ENCODE results near the gene ERMARD.

The ERMARD gene

DNA sequence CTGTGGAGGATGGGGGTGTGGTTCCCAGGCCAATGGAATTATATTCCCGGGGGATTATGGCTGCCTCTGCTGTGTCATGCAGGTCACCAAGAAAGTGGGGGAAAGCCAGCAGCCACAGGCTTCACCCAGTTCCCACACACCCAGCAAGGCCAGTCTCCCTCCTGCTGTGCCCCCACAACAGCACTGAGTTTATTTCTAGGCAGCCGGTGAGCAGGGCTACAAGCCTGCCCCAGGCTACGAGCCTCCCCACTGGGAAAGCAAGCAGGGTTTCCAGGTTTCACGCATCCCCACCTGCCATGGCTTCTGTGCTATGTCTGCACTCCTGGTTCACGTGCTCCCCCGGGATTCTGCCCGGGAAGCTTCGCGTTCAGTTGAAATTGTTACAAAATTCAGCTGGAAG lies 72.6 kb downstream of the ERMARD start:
- no peaks in the 10 kb centered on the region for H3K27me3 ChIP-seq (ENCODE audit: low read depth, low read length)
- no peaks in the 10 kb centered on the region for H3K36me3 ChIP-seq (replicated peaks; ENCODE audit: low read depth, low read length)
- no peaks in the 10 kb centered on the region for H3K4me1 ChIP-seq (ENCODE audit: low read length)
- TF ChIP-seq EZH2phosphoT487 (IDR thresholded peaks at IDR 0.05; ENCODE audit: low read depth), result no peak
- TF ChIP-seq, protein P1, sequence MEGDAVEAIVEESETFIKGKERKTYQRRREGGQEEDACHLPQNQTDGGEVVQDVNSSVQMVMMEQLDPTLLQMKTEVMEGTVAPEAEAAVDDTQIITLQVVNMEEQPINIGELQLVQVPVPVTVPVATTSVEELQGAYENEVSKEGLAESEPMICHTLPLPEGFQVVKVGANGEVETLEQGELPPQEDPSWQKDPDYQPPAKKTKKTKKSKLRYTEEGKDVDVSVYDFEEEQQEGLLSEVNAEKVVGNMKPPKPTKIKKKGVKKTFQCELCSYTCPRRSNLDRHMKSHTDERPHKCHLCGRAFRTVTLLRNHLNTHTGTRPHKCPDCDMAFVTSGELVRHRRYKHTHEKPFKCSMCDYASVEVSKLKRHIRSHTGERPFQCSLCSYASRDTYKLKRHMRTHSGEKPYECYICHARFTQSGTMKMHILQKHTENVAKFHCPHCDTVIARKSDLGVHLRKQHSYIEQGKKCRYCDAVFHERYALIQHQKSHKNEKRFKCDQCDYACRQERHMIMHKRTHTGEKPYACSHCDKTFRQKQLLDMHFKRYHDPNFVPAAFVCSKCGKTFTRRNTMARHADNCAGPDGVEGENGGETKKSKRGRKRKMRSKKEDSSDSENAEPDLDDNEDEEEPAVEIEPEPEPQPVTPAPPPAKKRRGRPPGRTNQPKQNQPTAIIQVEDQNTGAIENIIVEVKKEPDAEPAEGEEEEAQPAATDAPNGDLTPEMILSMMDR (IDR thresholded peaks at IDR 0.05; ENCODE audit: low read depth, low read length), result no peak
- H3K79me2 ChIP-seq (ENCODE audit: low read length), result no peaks in the 10 kb centered on the region
- H3K9ac ChIP-seq (ENCODE audit: low read length), result no peak overlapping the region
- no peaks in the 10 kb centered on the region for H4K20me1 ChIP-seq (ENCODE audit: insufficient read depth, low read length)
- no peak overlapping the region for H3K27ac ChIP-seq (ENCODE audit: low read length)
- no peak overlapping the region for H2AFZ ChIP-seq (ENCODE audit: low read depth, low read length)
- no peak overlapping the region for H3K4me2 ChIP-seq (ENCODE audit: low read length)
- H3K4me3 ChIP-seq (ENCODE audit: low read length), result no peak overlapping the region
- H3K9me3 ChIP-seq (ENCODE audit: insufficient read depth, low read length), result no peaks in the 10 kb centered on the region

GRCh38 chr6:169824848-169825557 lies 73.6 kb downstream of the ERMARD start:
- H3K4me2 ChIP-seq (ENCODE audit: low read length), result no peak overlapping the region
- H3K36me3 ChIP-seq (replicated peaks; ENCODE audit: low read depth, low read length), result no peaks in the 10 kb centered on the region
- no peak overlapping the region for H3K4me3 ChIP-seq (ENCODE audit: low read length)
- no peaks in the 10 kb centered on the region for H3K79me2 ChIP-seq (ENCODE audit: low read length)
- H3K27me3 ChIP-seq (ENCODE audit: low read depth, low read length), result no peaks in the 10 kb centered on the region
- no peaks in the 10 kb centered on the region for H3K9me3 ChIP-seq (ENCODE audit: insufficient read depth, low read length)
- H3K4me1 ChIP-seq (ENCODE audit: low read length), result no peaks in the 10 kb centered on the region
- no peak for TF ChIP-seq EZH2phosphoT487 (IDR thresholded peaks at IDR 0.05; ENCODE audit: low read depth)
- TF ChIP-seq, protein P1 (IDR thresholded peaks at IDR 0.05; ENCODE audit: low read depth, low read length), result no peak
- H2AFZ ChIP-seq (ENCODE audit: low read depth, low read length), result no peak overlapping the region
- H3K27ac ChIP-seq (ENCODE audit: low read length), result no peak overlapping the region
- no peak overlapping the region for H3K9ac ChIP-seq (ENCODE audit: low read length)
- H4K20me1 ChIP-seq (ENCODE audit: insufficient read depth, low read length), result no peaks in the 10 kb centered on the region

DNA sequence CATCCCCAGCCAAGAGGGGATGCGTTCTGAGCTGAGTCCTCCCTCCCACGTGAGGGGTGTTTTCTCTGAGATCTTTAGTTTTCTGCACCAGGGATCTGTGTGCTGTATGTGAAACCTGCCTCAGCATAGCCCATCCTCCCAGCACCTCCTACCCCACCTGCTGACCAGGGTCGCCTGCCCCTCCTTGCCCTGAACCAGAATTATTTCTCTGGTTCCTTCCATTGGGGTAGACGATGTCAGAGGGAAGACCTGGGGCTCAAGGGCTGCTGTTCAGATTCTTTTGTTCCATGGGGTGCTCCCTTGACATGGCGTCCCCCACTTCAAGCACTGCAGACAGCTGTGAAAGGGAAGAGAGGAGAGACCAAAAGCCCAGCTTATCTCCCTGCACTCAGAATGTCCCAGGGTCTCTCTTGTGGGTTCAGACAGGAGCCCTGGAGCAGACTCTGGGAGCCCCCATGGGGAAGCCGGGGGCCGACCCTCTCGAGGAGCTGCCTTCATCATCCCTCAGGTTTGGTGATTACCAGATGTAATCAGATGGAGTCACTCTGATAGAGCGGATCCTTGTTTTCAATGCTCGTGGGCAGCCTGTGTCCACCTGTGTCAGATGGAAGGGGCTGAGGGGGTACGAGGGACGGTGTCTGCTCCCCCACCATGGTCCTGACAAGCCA lies 74.3 kb downstream of the ERMARD start:
- Histone ChIP-seq H3K4me1 (ENCODE audit: low read length) (no peaks in the 10 kb centered on the region), H3K9me3 (ENCODE audit: insufficient read depth, low read length) (no peaks in the 10 kb centered on the region), H3K27me3 (ENCODE audit: low read depth, low read length) (no peaks in the 10 kb centered on the region), H3K4me2 (ENCODE audit: low read length) (no peak overlapping the region), H3K4me3 (ENCODE audit: low read length) (no peak overlapping the region), H3K27ac (ENCODE audit: low read length) (no peak overlapping the region), H2AFZ (ENCODE audit: low read depth, low read length) (no peak overlapping the region), H3K36me3 (replicated peaks; ENCODE audit: low read depth, low read length) (no peaks in the 10 kb centered on the region), H3K79me2 (ENCODE audit: low read length) (no peaks in the 10 kb centered on the region), H3K9ac (ENCODE audit: low read length) (no peak overlapping the region), H4K20me1 (ENCODE audit: insufficient read depth, low read length) (no peaks in the 10 kb centered on the region)
- TF ChIP-seq EZH2phosphoT487 (IDR thresholded peaks at IDR 0.05; ENCODE audit: low read depth), result no peak
- TF ChIP-seq, protein P1 (IDR thresholded peaks at IDR 0.05; ENCODE audit: low read depth, low read length), result no peak

DNA sequence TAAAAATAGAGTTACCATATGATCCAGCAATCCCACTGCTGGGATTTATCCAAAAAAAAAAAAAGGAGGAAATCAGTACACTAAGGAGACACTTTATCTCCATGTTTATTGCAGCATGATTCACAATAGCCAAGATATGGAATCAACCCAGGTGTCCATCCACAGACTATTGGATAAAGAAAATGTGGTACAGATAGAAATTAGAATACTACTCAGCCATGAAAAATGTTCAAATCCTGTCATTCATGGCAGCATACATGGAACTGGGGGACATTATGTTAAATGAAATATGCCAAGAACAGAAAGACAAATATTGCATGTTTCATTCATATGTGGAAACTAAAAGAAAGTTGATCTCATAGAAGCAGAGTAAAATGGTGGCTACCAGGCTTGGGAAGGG lies 75.3 kb downstream of the ERMARD start:
- TF ChIP-seq, protein P1 (IDR thresholded peaks at IDR 0.05; ENCODE audit: low read depth, low read length), result no peak
- no peak for TF ChIP-seq EZH2phosphoT487 (IDR thresholded peaks at IDR 0.05; ENCODE audit: low read depth)
- H3K27me3 ChIP-seq (ENCODE audit: low read depth, low read length), result no peaks in the 10 kb centered on the region

More for the DNA sequence above, 75.3 kb downstream of the ERMARD start:
- no peak overlapping the region for H3K4me2 ChIP-seq (ENCODE audit: low read length)
- H3K36me3 ChIP-seq (replicated peaks; ENCODE audit: low read depth, low read length), result no peaks in the 10 kb centered on the region
- no peaks in the 10 kb centered on the region for H3K79me2 ChIP-seq (ENCODE audit: low read length)
- no peak overlapping the region for H3K27ac ChIP-seq (ENCODE audit: low read length)
- no peaks in the 10 kb centered on the region for H4K20me1 ChIP-seq (ENCODE audit: insufficient read depth, low read length)
- H3K9ac ChIP-seq (ENCODE audit: low read length), result no peak overlapping the region
- H3K9me3 ChIP-seq (ENCODE audit: insufficient read depth, low read length), result no peaks in the 10 kb centered on the region
- H3K4me1 ChIP-seq (ENCODE audit: low read length), result no peaks in the 10 kb centered on the region
- H3K4me3 ChIP-seq (ENCODE audit: low read length), result no peak overlapping the region
- no peak overlapping the region for H2AFZ ChIP-seq (ENCODE audit: low read depth, low read length)

Data from OCI-LY3 (cell line).